Suprapubic skin (tissue), 3 donors: ENCODE results near the gene SCN1B.

Experiments used
- EP300 ChIP-seq: sonication (generic); formaldehyde crosslinking; IDR thresholded peaks from one replicate; pipeline ENCODE4 v1.6.1; 2017; ENCODE audit warnings: antibody characterized with exemption
- POLR2A ChIP-seq, 2 donors: fragments of 450-650 bp; IDR thresholded peaks; one replicate each; pipeline ENCODE4 v1.6.1; 2017; ENCODE audit warnings: antibody characterized with exemption in 2 of 2, mild to moderate bottlenecking in 2 of 2, moderate library complexity in 2 of 2
- TF ChIP-seq, protein P1 (sequence below), 2 donors: fragments of 200-600 bp in 1 of 2; fragments of 450-650 bp in 1 of 2; sonication (generic) in 1 of 2; IDR thresholded peaks; one replicate each; pipeline ENCODE4 v1.5.1; 2016 to 2019; ENCODE audit warnings: antibody characterized with exemption in 2 of 2, mild to moderate bottlenecking in 1 of 2, moderate library complexity in 1 of 2

DNA sequence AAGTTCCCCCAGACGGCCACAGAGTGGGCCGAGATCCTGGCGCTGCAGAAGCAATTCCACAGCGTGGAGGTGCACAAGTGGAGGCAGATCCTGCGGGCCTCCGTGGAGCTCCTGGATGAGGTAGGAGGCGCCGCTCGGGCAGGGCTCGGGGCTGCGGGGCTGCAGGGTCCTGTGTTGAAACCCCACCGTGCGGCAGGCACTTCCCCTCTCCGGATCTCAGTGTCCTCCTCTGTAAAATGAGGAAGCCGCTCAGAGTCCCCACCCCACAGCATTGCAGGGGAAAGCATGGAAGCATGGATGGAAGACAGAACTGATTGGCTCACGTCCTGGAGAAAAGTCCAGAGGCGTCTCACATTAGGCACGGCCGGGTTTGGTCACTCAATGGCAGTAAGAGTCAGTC lies 6.8 kb upstream of the SCN1B start:
- TF ChIP-seq POLR2A (IDR thresholded peaks at IDR 0.05) (no peak), EP300 (no peak)
- TF ChIP-seq, protein P1, sequence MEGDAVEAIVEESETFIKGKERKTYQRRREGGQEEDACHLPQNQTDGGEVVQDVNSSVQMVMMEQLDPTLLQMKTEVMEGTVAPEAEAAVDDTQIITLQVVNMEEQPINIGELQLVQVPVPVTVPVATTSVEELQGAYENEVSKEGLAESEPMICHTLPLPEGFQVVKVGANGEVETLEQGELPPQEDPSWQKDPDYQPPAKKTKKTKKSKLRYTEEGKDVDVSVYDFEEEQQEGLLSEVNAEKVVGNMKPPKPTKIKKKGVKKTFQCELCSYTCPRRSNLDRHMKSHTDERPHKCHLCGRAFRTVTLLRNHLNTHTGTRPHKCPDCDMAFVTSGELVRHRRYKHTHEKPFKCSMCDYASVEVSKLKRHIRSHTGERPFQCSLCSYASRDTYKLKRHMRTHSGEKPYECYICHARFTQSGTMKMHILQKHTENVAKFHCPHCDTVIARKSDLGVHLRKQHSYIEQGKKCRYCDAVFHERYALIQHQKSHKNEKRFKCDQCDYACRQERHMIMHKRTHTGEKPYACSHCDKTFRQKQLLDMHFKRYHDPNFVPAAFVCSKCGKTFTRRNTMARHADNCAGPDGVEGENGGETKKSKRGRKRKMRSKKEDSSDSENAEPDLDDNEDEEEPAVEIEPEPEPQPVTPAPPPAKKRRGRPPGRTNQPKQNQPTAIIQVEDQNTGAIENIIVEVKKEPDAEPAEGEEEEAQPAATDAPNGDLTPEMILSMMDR (IDR thresholded peaks at IDR 0.05): no peak
